Bronchial epithelial cell (primary cell): ENCODE data around the gene FBXL7. TPM values are rescaled to one million over a fixed set of nuclear protein-coding genes. Genes with fewer than 3 reads are reported as not detected.

Source experiments
- DNase-seq: peaks from one replicate; pipeline ENCODE4 v3.0.0-alpha.2; 2010; ENCODE audit warnings: low read depth
- FAIRE-seq: peaks from 2 replicates; lab custom pipeline; 2011; peaks lifted over from hg19 to GRCh38; lab: Jason Lieb, UNC
- H3K27me3 ChIP-seq: 2 replicates; pipeline ENCODE4 v1.5.1; 2011; ENCODE audit warnings: low read length; ENCODE audit not compliant: control insufficient read depth, insufficient read depth
- H3K36me3 ChIP-seq: 2 replicates; pipeline ENCODE4 v1.5.1; 2011; ENCODE audit warnings: low read length; ENCODE audit not compliant: control insufficient read depth, insufficient read depth
- H3K4me3 ChIP-seq: 2 replicates; pipeline ENCODE4 v1.5.1; 2011; ENCODE audit warnings: mild to moderate bottlenecking, low read depth, low read length, control low read depth
- CTCF ChIP-seq: IDR thresholded peaks from 2 replicates; pipeline ENCODE4 v1.5.1; 2011; ENCODE audit warnings: mild to moderate bottlenecking, moderate library complexity, low read length, control low read depth, inconsistent platforms; ENCODE audit not compliant: insufficient read depth, severe bottlenecking
- total RNA-seq: library from RNA; depleted of rRNA; stranded (reverse); fragments of >200 nt; gene quantifications from 2 replicates; pipeline ENCODE4 v1.2.1, GENCODE V29; 2014

Gene FBXL7
- total RNA-seq, 1 donor from 2014 or later = 0.26 TPM

DNA sequence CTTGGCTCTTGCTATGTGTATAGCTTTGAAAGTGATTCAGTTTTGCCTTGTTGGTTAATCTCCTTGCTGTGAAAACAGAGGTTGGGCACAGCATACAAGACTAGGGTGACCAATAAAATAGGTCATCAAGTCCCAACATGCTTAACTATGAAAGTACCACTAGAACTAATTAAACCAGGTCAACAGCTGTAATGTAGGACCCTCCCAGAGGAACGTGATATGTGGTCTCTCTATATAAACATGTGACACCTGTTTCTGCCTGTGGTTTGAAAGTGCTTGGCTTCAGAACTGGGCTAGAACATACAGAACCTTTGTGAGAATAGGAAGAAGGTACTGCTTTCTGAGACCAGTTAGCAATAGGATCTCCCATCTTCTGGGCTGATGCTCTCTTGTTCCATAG is 297.1 kb downstream of the FBXL7 start:
- no peak for TF ChIP-seq CTCF
- H3K4me3 ChIP-seq = no peak overlapping the region
- FAIRE-seq (no peak), DNase-seq (peak; percentile 13)
- H3K36me3 ChIP-seq = no peaks in the 10 kb centered on the region
- H3K27me3 ChIP-seq = no peaks in the 10 kb centered on the region

DNA sequence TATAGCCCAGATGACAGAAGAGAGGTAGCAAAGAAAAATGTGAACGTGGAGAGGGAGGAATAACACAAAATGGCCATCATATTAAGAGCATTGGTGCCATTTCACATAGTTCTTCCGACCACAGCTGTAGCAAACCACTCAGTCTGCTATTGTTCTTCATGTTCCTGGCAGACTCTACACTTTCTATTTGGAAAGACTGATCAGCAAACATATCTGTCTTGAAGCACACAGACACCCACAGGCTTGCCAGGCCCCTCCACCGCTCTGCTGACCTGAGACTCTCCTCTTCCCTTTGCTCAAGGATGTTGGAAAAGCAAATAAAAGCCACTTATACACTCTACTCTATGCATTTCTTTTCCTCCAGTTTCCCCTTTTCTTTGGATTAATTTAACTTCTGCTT is 298.0 kb downstream of the FBXL7 start:
- TF ChIP-seq CTCF = no peak
- Histone ChIP-seq H3K27me3 (no peaks in the 10 kb centered on the region), H3K36me3 (no peaks in the 10 kb centered on the region), H3K4me3 (no peak overlapping the region)
- FAIRE-seq (no peak), DNase-seq (no peak)

DNA sequence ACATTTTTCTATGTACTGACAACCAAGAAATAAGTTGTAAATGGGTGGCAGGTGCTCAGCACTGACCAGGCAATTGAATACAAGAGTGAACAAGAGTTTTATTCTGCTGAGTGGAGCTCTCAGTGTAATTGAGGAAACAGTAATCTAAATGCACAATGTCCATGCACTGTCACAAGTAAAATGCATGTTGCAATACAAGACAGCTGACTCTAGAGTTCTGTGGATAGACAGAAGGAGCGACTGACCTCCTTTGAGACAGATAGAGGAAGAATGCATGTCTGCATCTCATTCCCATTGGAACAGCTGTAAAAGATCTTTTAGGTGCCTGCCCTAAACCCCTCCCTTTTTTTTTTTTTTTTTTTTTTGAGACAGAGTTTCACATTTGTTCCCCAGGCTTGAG is 299.0 kb downstream of the FBXL7 start:
- TF ChIP-seq CTCF = no peak
- H3K36me3 ChIP-seq = no peaks in the 10 kb centered on the region
- no peak overlapping the region for H3K4me3 ChIP-seq
- FAIRE-seq (no peak), DNase-seq (no peak)
- no peaks in the 10 kb centered on the region for H3K27me3 ChIP-seq

GRCh38 chr5:15799612-15800011 is 299.6 kb downstream of the FBXL7 start:
- no peaks in the 10 kb centered on the region for H3K27me3 ChIP-seq
- H3K36me3 ChIP-seq = no peaks in the 10 kb centered on the region
- no peak for DNase-seq
- H3K4me3 ChIP-seq = no peak overlapping the region
- no peak for FAIRE-seq
- no peak for TF ChIP-seq CTCF

GRCh38 chr5:15803280-15803679 is 303.3 kb downstream of the FBXL7 start:
- FAIRE-seq (no peak), DNase-seq (no peak)
- no peak for TF ChIP-seq CTCF
- H3K27me3 ChIP-seq = no peaks in the 10 kb centered on the region
- H3K4me3 ChIP-seq = no peak overlapping the region
- no peaks in the 10 kb centered on the region for H3K36me3 ChIP-seq

DNA sequence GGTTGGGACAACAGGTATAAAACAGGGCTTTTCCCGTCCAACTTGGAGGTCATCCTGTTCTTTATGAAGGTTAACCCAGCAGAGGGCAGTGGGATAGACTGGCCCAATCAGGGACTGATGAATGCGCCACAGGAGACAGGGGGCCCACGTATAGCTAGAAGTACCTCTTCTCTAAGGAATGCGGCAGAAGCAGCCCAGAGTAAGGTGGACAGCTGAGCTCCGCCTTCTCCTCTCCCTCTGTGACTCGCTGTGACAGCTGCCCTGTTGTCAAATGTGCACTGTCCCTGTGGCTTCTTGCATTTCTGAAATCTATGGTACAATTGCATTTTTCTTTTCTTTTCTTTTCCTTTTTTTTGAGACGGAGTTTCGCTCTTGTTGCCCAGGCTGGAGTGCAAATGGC is 306.6 kb downstream of the FBXL7 start:
- H3K4me3 ChIP-seq = no peak overlapping the region
- no peak for FAIRE-seq
- TF ChIP-seq CTCF = no peak
- DNase-seq = no peak
- no peaks in the 10 kb centered on the region for H3K36me3 ChIP-seq
- no peaks in the 10 kb centered on the region for H3K27me3 ChIP-seq
